ENCODE data around the gene SPOCK1. TPM values are rescaled to one million over a fixed set of nuclear protein-coding genes. Genes with fewer than 3 reads are reported as not detected.
"Not testable (repeated sequence)": the region's sequence is repeated elsewhere in the genome, so short reads cannot be mapped to it uniquely, and the experiment has no call there.

SPOCK1 gene
- total RNA-seq, 1 donor from 2014 or later = not detected

DNA sequence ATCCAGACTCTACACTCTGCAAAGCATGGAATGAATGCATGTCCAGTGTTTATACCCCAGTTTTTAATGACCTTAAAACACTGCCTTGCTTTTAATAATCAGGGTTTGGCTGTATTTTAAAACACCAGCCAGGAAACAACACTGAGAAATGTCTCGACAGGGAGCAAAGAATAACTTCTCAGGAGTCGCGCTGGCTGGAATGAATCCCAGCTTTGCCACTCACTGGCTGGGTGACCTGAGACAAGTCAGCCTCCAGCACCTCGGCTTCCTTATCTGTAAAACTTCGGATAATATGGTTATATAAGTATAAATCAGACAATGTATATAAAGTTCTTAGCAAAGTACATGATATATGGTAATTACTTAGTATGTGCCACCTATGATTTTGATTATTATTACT is 505.0 kb downstream of the SPOCK1 start:
- Mint-ChIP-seq H3K27me3 (no peaks in the 10 kb centered on the region), H3K4me1 (no peaks in the 10 kb centered on the region), H3K27ac (no peak overlapping the region), H3K4me3 (no peak overlapping the region), H3K9me3 (no peaks in the 10 kb centered on the region), H3K36me3 (ENCODE audit: low read depth) (no peaks in the 10 kb centered on the region)
- no peak for DNase-seq
- intact Hi-C loops (cut with micrococcal nuclease) = no loop called here

- H3K27ac Mint-ChIP-seq = no peak overlapping the region
- H3K9me3 Mint-ChIP-seq = no peaks in the 10 kb centered on the region
- no peak overlapping the region for H3K4me3 Mint-ChIP-seq
- H3K36me3 Mint-ChIP-seq (ENCODE audit: low read depth) = no peaks in the 10 kb centered on the region
- intact Hi-C loops (cut with micrococcal nuclease) = no loop called here
- H3K4me1 Mint-ChIP-seq = no peaks in the 10 kb centered on the region
- no peaks in the 10 kb centered on the region for H3K27me3 Mint-ChIP-seq
- DNase-seq = no peak
Observed at GRCh38 chr5:136992796-136993489, 506.2 kb downstream of the SPOCK1 start.

DNA sequence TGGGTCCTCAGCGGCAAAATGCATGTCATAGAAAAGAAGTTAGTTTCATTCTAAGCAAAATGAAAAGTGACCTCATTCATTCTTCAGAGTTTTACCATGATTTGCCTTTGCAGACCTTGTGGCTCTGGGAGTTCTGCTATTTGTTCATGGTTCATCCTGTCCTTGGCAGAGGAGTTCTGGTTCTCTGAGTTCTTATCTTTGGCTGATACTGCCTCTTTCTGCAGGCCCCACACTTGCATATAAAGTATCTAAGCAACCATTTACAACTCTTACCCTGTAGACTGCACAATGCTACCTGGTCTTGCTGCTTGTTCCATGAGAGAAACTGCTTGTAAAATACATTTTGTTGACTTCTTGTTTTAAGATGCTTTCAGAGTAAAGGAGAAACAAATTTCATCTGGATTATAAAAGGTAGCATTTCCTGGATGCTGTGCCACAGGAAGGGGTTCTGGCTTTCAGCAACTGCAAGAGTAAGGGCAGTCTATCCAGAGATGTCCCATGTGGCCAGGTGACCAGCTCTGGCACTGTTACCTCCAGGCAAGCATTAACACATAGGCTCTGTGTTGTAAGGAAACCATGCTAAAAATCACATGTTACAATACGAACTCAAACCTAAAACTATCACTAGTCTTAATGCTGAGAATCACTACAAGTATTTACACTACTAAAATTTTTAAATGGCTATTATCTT is 513.2 kb downstream of the SPOCK1 start:
- Mint-ChIP-seq H3K27ac (no peak overlapping the region), H3K9me3 (no peaks in the 10 kb centered on the region), H3K36me3 (ENCODE audit: low read depth) (no peaks in the 10 kb centered on the region), H3K4me3 (no peak overlapping the region), H3K4me1 (no peaks in the 10 kb centered on the region), H3K27me3 (no peaks in the 10 kb centered on the region)
- intact Hi-C loops (cut with micrococcal nuclease) = no loop called here
- no peak for DNase-seq

DNA sequence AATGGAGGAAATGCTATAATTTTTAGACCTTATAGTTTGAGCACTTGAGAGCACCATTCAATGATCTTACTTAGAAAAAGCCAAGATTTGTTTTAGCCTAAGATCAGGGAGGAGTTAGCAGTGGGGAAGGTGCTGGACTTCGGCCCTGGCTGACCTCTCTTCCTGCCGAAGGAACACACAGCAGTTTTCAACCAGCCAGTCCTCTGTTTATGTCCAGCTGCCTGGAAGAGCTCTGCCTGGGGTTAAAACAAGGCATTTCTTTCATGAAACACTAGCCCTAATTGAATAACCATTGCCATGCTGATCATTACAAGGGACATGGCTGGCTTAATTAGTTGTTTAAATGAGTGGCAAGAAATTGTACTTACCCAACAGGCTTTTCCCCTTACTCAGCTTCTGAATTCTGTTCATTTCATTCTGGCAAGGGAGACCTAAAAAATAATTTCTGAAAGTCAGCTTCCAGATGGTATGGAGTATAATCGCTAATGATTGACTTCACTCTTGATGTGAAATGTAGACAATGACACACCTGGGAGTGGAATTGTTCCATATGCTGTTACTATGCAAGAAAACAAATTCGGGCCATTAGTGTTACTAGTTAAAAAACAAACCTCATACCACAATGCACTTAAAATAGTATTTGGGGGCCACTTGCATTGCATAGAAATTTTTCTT is 514.2 kb downstream of the SPOCK1 start:
- DNase-seq = no peak
- H3K9me3 Mint-ChIP-seq = no peaks in the 10 kb centered on the region
- no peaks in the 10 kb centered on the region for H3K27me3 Mint-ChIP-seq
- intact Hi-C loops (cut with micrococcal nuclease) = no loop called here
- no peak overlapping the region for H3K4me3 Mint-ChIP-seq
- no peaks in the 10 kb centered on the region for H3K4me1 Mint-ChIP-seq
- H3K27ac Mint-ChIP-seq = no peak overlapping the region
- no peaks in the 10 kb centered on the region for H3K36me3 Mint-ChIP-seq (ENCODE audit: low read depth)

DNA sequence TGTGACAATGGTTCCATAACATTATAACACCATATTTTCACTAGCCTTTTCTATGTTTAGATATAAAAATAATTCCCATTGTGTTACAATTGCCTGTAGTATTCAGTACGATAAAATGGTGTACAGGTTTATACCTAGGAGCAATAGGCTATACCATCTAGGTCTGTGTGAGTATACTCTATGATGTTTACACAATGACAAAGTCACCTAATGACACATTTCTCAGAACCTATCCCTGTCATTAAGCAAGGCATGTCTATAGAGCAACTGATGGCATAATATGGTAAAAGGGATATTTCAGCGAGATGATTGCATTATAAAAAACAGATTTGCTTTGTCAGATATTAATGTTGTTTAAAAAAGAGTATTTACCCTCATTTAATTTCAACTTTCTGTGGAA is 517.2 kb downstream of the SPOCK1 start:
- Mint-ChIP-seq H3K9me3 (no peaks in the 10 kb centered on the region), H3K4me1 (no peaks in the 10 kb centered on the region), H3K27ac (no peak overlapping the region), H3K36me3 (ENCODE audit: low read depth) (no peaks in the 10 kb centered on the region), H3K27me3 (no peaks in the 10 kb centered on the region), H3K4me3 (no peak overlapping the region)
- intact Hi-C loops (cut with micrococcal nuclease) = no loop called here
- DNase-seq = no peak

DNA sequence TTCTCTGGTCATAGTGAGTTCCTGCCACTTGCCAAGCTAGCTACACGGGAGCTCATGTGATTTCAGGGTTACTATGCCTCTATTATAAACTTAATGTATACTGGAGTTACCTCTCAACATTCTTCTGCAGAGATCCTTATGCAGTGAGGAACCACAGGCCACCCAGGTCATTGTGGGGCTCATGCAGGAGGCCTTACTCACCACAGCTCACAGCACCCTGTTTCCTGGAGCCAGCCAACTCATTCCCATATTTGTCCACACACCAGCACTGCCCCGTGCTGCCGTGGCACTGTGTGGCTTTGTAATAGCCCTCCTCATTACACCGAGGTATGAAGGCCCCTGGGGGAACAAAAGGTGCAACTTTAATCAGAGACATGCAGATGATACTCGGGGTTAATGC is 520.0 kb downstream of the SPOCK1 start:
- H3K27me3 Mint-ChIP-seq = no peaks in the 10 kb centered on the region
- no peaks in the 10 kb centered on the region for H3K36me3 Mint-ChIP-seq (ENCODE audit: low read depth)
- no peaks in the 10 kb centered on the region for H3K9me3 Mint-ChIP-seq
- H3K4me1 Mint-ChIP-seq = no peaks in the 10 kb centered on the region
- H3K4me3 Mint-ChIP-seq = no peak overlapping the region
- DNase-seq = no peak
- no peak overlapping the region for H3K27ac Mint-ChIP-seq
- intact Hi-C loops (cut with micrococcal nuclease) = no loop called here

DNA sequence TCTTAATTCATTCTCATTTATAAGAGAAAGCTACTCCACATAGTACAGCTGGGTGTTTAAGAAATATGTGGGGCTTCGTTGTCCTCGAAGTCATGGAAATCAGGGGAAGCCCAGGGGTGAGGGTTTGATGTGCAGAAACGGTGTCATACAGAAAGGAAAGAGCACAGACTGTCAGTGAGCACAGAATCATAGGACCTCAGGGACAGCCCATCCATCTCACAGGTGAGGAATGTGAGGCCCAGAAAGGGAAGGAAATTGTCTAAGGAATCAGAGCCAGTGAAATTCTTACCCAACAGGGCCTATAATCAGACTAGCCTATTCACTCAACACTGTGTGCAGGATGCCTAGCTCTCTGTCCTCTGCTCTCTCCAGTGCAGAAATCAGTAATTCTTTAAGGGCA is 535.6 kb downstream of the SPOCK1 start:
- intact Hi-C loops (cut with micrococcal nuclease) = no loop called here
- Mint-ChIP-seq H3K9me3 (no peaks in the 10 kb centered on the region), H3K4me3 (no peak overlapping the region), H3K36me3 (ENCODE audit: low read depth) (no peaks in the 10 kb centered on the region), H3K27me3 (no peaks in the 10 kb centered on the region), H3K27ac (no peak overlapping the region), H3K4me1 (no peaks in the 10 kb centered on the region)
- DNase-seq = no peak

DNA sequence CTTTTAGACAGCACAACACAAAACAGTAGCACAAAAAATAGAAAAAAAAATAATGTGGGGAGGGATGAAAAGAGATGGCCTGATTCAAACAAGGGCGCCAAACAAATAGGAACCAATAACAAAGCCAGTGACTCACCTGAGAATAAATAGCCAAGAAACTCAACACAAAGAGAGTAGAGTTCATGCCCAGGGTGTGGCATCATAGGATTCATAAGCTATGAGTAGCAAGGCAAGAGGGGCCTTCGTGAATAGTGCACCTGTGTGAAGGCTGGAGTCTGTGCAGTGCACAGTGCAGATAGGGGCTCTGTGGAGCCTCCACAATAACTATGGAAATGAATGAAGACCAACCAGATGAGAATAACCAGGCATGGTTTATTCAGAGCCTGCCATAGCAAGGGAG is 541.7 kb downstream of the SPOCK1 start:
- Mint-ChIP-seq H3K4me3 (no peak overlapping the region), H3K36me3 (ENCODE audit: low read depth) (no peaks in the 10 kb centered on the region), H3K27me3 (no peaks in the 10 kb centered on the region), H3K9me3 (peaks cover 4% of the 10 kb centered on the region), H3K4me1 (no peaks in the 10 kb centered on the region), H3K27ac (no peak overlapping the region)
- no peak for DNase-seq
- intact Hi-C loops (cut with micrococcal nuclease) = no loop called here

GRCh38 chr5:136954142-136954541 is 545.0 kb downstream of the SPOCK1 start:
- H3K9me3 Mint-ChIP-seq; H3K4me3 Mint-ChIP-seq; intact Hi-C loops (cut with micrococcal nuclease); H3K27ac Mint-ChIP-seq; DNase-seq; H3K27me3 Mint-ChIP-seq; H3K36me3 Mint-ChIP-seq (ENCODE audit: low read depth); H3K4me1 Mint-ChIP-seq: not testable (repeated sequence)

GRCh38 chr5:136953346-136954069 is 545.6 kb downstream of the SPOCK1 start:
- H3K4me1 Mint-ChIP-seq; H3K27ac Mint-ChIP-seq; H3K9me3 Mint-ChIP-seq; DNase-seq; H3K27me3 Mint-ChIP-seq; H3K36me3 Mint-ChIP-seq (ENCODE audit: low read depth); H3K4me3 Mint-ChIP-seq; intact Hi-C loops (cut with micrococcal nuclease): not testable (repeated sequence)

DNA sequence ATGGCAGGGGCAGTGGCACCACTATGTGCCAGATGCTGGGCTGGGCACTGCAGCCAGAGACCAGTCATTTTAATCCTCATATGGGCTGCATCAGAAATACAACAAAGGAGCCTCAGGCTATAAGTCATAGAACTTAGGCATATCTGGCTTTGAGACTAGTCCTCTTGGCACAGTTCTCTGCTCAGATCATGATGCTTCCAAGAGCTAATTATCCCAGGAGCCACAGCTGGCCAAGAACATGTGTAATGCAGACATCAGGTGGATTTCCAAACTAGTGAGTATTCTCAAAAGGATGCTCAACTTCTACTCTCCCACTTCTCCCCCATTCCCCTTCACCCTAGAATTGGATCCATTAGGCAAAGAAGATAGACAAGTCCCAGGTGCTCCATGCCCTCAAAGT is 571.6 kb downstream of the SPOCK1 start:
- Mint-ChIP-seq H3K4me3 (no peak overlapping the region), H3K27me3 (no peaks in the 10 kb centered on the region), H3K4me1 (no peaks in the 10 kb centered on the region), H3K27ac (no peak overlapping the region), H3K9me3 (peaks cover 5% of the 10 kb centered on the region), H3K36me3 (ENCODE audit: low read depth) (no peaks in the 10 kb centered on the region)
- intact Hi-C loops (cut with micrococcal nuclease) = no loop called here
- no peak for DNase-seq

- H3K4me3 Mint-ChIP-seq = no peak overlapping the region
- DNase-seq = no peak
- H3K4me1 Mint-ChIP-seq = no peaks in the 10 kb centered on the region
- H3K27me3 Mint-ChIP-seq = no peaks in the 10 kb centered on the region
- H3K9me3 Mint-ChIP-seq = no peaks in the 10 kb centered on the region
- intact Hi-C loops (cut with micrococcal nuclease) = no loop called here
- no peak overlapping the region for H3K27ac Mint-ChIP-seq
- H3K36me3 Mint-ChIP-seq (ENCODE audit: low read depth) = no peaks in the 10 kb centered on the region
Observed at GRCh38 chr5:136926073-136926472, 573.1 kb downstream of the SPOCK1 start.

All from activated CD4-positive, alpha-beta T cell treated with anti-CD3 and anti-CD28 coated beads, Interleukin-2, amount 10 ng/mL, durations not matched to agents 24 days and 14 days (primary cell).